ENCODE measurements around the gene ARHGEF7. TPM values are rescaled to one million over a fixed set of nuclear protein-coding genes. Genes with fewer than 3 reads are reported as not detected.

Gene ARHGEF7
- total RNA-seq, 1 experiment from 2014 or later = 100 TPM

- Histone ChIP-seq H3K9me2 (replicated peaks; ENCODE audit: insufficient read depth, low read length) (no peaks in the 10 kb centered on the region), H3K9ac (ENCODE audit: low read length) (no peak overlapping the region), H3K27me3 (ENCODE audit: low read length) (no peaks in the 10 kb centered on the region), H2AFZ (ENCODE audit: low read length) (no peak overlapping the region), H3K36me3 (ENCODE audit: insufficient read depth, low read length) (peaks cover 88% of the 10 kb centered on the region), H3K9me3 (ENCODE audit: low read length) (peaks cover 6% of the 10 kb centered on the region; the same call in 1 of the 2 replicates), H3K4me3 (ENCODE audit: low read length) (no peak overlapping the region), H3K4me1 (ENCODE audit: low read length) (no peaks in the 10 kb centered on the region), H4K20me1 (ENCODE audit: insufficient read depth, low read depth, low read length) (no peaks in the 10 kb centered on the region), H3K27ac (ENCODE audit: low read length) (no peak overlapping the region), H3K4me2 (ENCODE audit: low read depth, low read length, poor library complexity, severe bottlenecking) (no peak overlapping the region), H3K79me2 (ENCODE audit: low read length) (peaks cover 74% of the 10 kb centered on the region)
- no peak for DNase-seq
Observed at GRCh38 chr13:111248822-111249221, 133.7 kb downstream of the ARHGEF7 start.

GRCh38 chr13:111249637-111250360 is 134.7 kb downstream of the ARHGEF7 start:
- Histone ChIP-seq H3K4me2 (ENCODE audit: low read depth, low read length, poor library complexity, severe bottlenecking) (no peak overlapping the region), H3K79me2 (ENCODE audit: low read length) (peaks cover 77% of the 10 kb centered on the region), H3K9ac (ENCODE audit: low read length) (no peak overlapping the region), H3K27me3 (ENCODE audit: low read length) (no peaks in the 10 kb centered on the region), H3K27ac (ENCODE audit: low read length) (no peak overlapping the region), H4K20me1 (ENCODE audit: insufficient read depth, low read depth, low read length) (no peaks in the 10 kb centered on the region), H3K4me3 (ENCODE audit: low read length) (no peak overlapping the region), H2AFZ (ENCODE audit: low read length) (no peak overlapping the region), H3K36me3 (ENCODE audit: insufficient read depth, low read length) (peaks cover 82% of the 10 kb centered on the region), H3K4me1 (ENCODE audit: low read length) (no peaks in the 10 kb centered on the region), H3K9me3 (ENCODE audit: low read length) (peaks cover 8% of the 10 kb centered on the region; the same call in 1 of the 2 replicates), H3K9me2 (replicated peaks; ENCODE audit: insufficient read depth, low read length) (no peaks in the 10 kb centered on the region)
- no peak for DNase-seq

GRCh38 chr13:111251646-111252445 is 136.7 kb downstream of the ARHGEF7 start:
- no peaks in the 10 kb centered on the region for H4K20me1 ChIP-seq (ENCODE audit: insufficient read depth, low read depth, low read length)
- peaks cover 74% of the 10 kb centered on the region for H3K79me2 ChIP-seq (ENCODE audit: low read length)
- no peaks in the 10 kb centered on the region for H3K4me1 ChIP-seq (ENCODE audit: low read length)
- no peak overlapping the region for H3K27ac ChIP-seq (ENCODE audit: low read length)
- no peak overlapping the region for H2AFZ ChIP-seq (ENCODE audit: low read length)
- no peaks in the 10 kb centered on the region for H3K27me3 ChIP-seq (ENCODE audit: low read length)
- H3K4me2 ChIP-seq (ENCODE audit: low read depth, low read length, poor library complexity, severe bottlenecking) = no peak overlapping the region
- H3K9ac ChIP-seq (ENCODE audit: low read length) = no peak overlapping the region
- no peaks in the 10 kb centered on the region for H3K9me2 ChIP-seq (replicated peaks; ENCODE audit: insufficient read depth, low read length)
- peaks cover 8% of the 10 kb centered on the region; the same call in 1 of the 2 replicates for H3K9me3 ChIP-seq (ENCODE audit: low read length)
- no peak overlapping the region for H3K4me3 ChIP-seq (ENCODE audit: low read length)
- H3K36me3 ChIP-seq (ENCODE audit: insufficient read depth, low read length) = peaks cover 80% of the 10 kb centered on the region
- no peak for DNase-seq

GRCh38 chr13:111252446-111253364 is 137.6 kb downstream of the ARHGEF7 start:
- Histone ChIP-seq H3K79me2 (ENCODE audit: low read length) (peaks cover 70% of the 10 kb centered on the region), H2AFZ (ENCODE audit: low read length) (no peak overlapping the region), H3K9ac (ENCODE audit: low read length) (no peak overlapping the region), H3K27me3 (ENCODE audit: low read length) (no peaks in the 10 kb centered on the region), H3K4me2 (ENCODE audit: low read depth, low read length, poor library complexity, severe bottlenecking) (no peak overlapping the region), H3K36me3 (ENCODE audit: insufficient read depth, low read length) (peaks cover 81% of the 10 kb centered on the region), H4K20me1 (ENCODE audit: insufficient read depth, low read depth, low read length) (no peaks in the 10 kb centered on the region), H3K4me1 (ENCODE audit: low read length) (no peaks in the 10 kb centered on the region), H3K4me3 (ENCODE audit: low read length) (no peak overlapping the region), H3K9me3 (ENCODE audit: low read length) (peaks cover 11% of the 10 kb centered on the region; the same call in 1 of the 2 replicates), H3K27ac (ENCODE audit: low read length) (no peak overlapping the region), H3K9me2 (replicated peaks; ENCODE audit: insufficient read depth, low read length) (no peaks in the 10 kb centered on the region)
- DNase-seq = no peak

GRCh38 chr13:111253365-111253872 is 138.3 kb downstream of the ARHGEF7 start:
- Histone ChIP-seq H3K79me2 (ENCODE audit: low read length) (peaks cover 63% of the 10 kb centered on the region), H3K36me3 (ENCODE audit: insufficient read depth, low read length) (peaks cover 81% of the 10 kb centered on the region), H3K27ac (ENCODE audit: low read length) (no peak overlapping the region), H2AFZ (ENCODE audit: low read length) (no peak overlapping the region), H3K4me2 (ENCODE audit: low read depth, low read length, poor library complexity, severe bottlenecking) (no peak overlapping the region), H3K9ac (ENCODE audit: low read length) (no peak overlapping the region), H3K4me3 (ENCODE audit: low read length) (no peak overlapping the region), H3K9me2 (replicated peaks; ENCODE audit: insufficient read depth, low read length) (no peaks in the 10 kb centered on the region), H4K20me1 (ENCODE audit: insufficient read depth, low read depth, low read length) (no peaks in the 10 kb centered on the region), H3K4me1 (ENCODE audit: low read length) (no peaks in the 10 kb centered on the region), H3K9me3 (ENCODE audit: low read length) (peaks cover 14% of the 10 kb centered on the region; the same call in 1 of the 2 replicates), H3K27me3 (ENCODE audit: low read length) (no peaks in the 10 kb centered on the region)
- no peak for DNase-seq

GRCh38 chr13:111255228-111255790 is 140.2 kb downstream of the ARHGEF7 start:
- no peak overlapping the region for H3K27ac ChIP-seq (ENCODE audit: low read length)
- no peak overlapping the region for H3K9ac ChIP-seq (ENCODE audit: low read length)
- no peak for DNase-seq
- peaks cover 51% of the 10 kb centered on the region for H3K79me2 ChIP-seq (ENCODE audit: low read length)
- H2AFZ ChIP-seq (ENCODE audit: low read length) = no peak overlapping the region
- H4K20me1 ChIP-seq (ENCODE audit: insufficient read depth, low read depth, low read length) = no peaks in the 10 kb centered on the region
- peaks cover 24% of the 10 kb centered on the region; the same call in 1 of the 2 replicates for H3K9me3 ChIP-seq (ENCODE audit: low read length)
- H3K4me1 ChIP-seq (ENCODE audit: low read length) = no peaks in the 10 kb centered on the region
- no peak overlapping the region for H3K4me3 ChIP-seq (ENCODE audit: low read length)
- H3K36me3 ChIP-seq (ENCODE audit: insufficient read depth, low read length) = peaks cover 84% of the 10 kb centered on the region
- no peaks in the 10 kb centered on the region for H3K27me3 ChIP-seq (ENCODE audit: low read length)
- H3K9me2 ChIP-seq (replicated peaks; ENCODE audit: insufficient read depth, low read length) = no peaks in the 10 kb centered on the region
- no peak overlapping the region for H3K4me2 ChIP-seq (ENCODE audit: low read depth, low read length, poor library complexity, severe bottlenecking)

- no peak for DNase-seq
- Histone ChIP-seq H3K27ac (ENCODE audit: low read length) (no peak overlapping the region), H3K9me2 (replicated peaks; ENCODE audit: insufficient read depth, low read length) (no peaks in the 10 kb centered on the region), H3K4me2 (ENCODE audit: low read depth, low read length, poor library complexity, severe bottlenecking) (no peak overlapping the region), H3K79me2 (ENCODE audit: low read length) (peaks cover 48% of the 10 kb centered on the region), H3K9ac (ENCODE audit: low read length) (no peak overlapping the region), H3K36me3 (ENCODE audit: insufficient read depth, low read length) (peaks cover 80% of the 10 kb centered on the region), H2AFZ (ENCODE audit: low read length) (no peak overlapping the region), H3K9me3 (ENCODE audit: low read length) (peaks cover 24% of the 10 kb centered on the region; the same call in 1 of the 2 replicates), H3K27me3 (ENCODE audit: low read length) (no peaks in the 10 kb centered on the region), H3K4me1 (ENCODE audit: low read length) (no peaks in the 10 kb centered on the region), H3K4me3 (ENCODE audit: low read length) (no peak overlapping the region), H4K20me1 (ENCODE audit: insufficient read depth, low read depth, low read length) (no peaks in the 10 kb centered on the region)
Observed at GRCh38 chr13:111256458-111256857, 141.3 kb downstream of the ARHGEF7 start.

Measured in Karpas-422 (cell line).